ENCODE data around the gene TARS2.
A peak's percentile ranks its signal among the peaks of the same experiment; 100 is the strongest.

TARS2 gene, protein sequence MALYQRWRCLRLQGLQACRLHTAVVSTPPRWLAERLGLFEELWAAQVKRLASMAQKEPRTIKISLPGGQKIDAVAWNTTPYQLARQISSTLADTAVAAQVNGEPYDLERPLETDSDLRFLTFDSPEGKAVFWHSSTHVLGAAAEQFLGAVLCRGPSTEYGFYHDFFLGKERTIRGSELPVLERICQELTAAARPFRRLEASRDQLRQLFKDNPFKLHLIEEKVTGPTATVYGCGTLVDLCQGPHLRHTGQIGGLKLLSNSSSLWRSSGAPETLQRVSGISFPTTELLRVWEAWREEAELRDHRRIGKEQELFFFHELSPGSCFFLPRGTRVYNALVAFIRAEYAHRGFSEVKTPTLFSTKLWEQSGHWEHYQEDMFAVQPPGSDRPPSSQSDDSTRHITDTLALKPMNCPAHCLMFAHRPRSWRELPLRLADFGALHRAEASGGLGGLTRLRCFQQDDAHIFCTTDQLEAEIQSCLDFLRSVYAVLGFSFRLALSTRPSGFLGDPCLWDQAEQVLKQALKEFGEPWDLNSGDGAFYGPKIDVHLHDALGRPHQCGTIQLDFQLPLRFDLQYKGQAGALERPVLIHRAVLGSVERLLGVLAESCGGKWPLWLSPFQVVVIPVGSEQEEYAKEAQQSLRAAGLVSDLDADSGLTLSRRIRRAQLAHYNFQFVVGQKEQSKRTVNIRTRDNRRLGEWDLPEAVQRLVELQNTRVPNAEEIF

GRCh38 chr1:150486966-150487762 is at the start of gene TARS2:
Gene TARS2 (plus strand): TSS chr1:150487419. CDS start chr1:150487451, 32 bp downstream.
- Mint-ChIP-seq H3K9me3 (no peaks in the 10 kb centered on the region), H3K4me3 (peak within 1 kb of the TSS; percentile 98), H3K36me3 (ENCODE audit: low read depth) (peaks cover 14% of the 10 kb centered on the region), H3K4me1 (peaks cover 26% of the 10 kb centered on the region), H3K27me3 (ENCODE audit: low read depth, poor library complexity) (peaks cover 4% of the 10 kb centered on the region), H3K27ac (peak within 1 kb of the TSS; percentile 82)
- DNase-seq: peak; percentile 96
- TF ChIP-seq, protein P1, sequence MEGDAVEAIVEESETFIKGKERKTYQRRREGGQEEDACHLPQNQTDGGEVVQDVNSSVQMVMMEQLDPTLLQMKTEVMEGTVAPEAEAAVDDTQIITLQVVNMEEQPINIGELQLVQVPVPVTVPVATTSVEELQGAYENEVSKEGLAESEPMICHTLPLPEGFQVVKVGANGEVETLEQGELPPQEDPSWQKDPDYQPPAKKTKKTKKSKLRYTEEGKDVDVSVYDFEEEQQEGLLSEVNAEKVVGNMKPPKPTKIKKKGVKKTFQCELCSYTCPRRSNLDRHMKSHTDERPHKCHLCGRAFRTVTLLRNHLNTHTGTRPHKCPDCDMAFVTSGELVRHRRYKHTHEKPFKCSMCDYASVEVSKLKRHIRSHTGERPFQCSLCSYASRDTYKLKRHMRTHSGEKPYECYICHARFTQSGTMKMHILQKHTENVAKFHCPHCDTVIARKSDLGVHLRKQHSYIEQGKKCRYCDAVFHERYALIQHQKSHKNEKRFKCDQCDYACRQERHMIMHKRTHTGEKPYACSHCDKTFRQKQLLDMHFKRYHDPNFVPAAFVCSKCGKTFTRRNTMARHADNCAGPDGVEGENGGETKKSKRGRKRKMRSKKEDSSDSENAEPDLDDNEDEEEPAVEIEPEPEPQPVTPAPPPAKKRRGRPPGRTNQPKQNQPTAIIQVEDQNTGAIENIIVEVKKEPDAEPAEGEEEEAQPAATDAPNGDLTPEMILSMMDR (IDR thresholded peaks at IDR 0.05): no peak

GRCh38 chr1:150441121-150441520 is 46.1 kb upstream of the TARS2 start:
- Mint-ChIP-seq H3K27ac (no peak overlapping the region), H3K4me1 (peaks cover 3% of the 10 kb centered on the region), H3K4me3 (no peak overlapping the region), H3K36me3 (ENCODE audit: low read depth) (peaks cover 73% of the 10 kb centered on the region), H3K27me3 (ENCODE audit: low read depth, poor library complexity) (no peaks in the 10 kb centered on the region), H3K9me3 (peaks cover 1% of the 10 kb centered on the region)
- no peak for DNase-seq
- TF ChIP-seq, protein P1 (IDR thresholded peaks at IDR 0.05): no peak

- DNase-seq: no peak
- TF ChIP-seq, protein P1 (IDR thresholded peaks at IDR 0.05): no peak
- Mint-ChIP-seq H3K27ac (no peak overlapping the region), H3K4me1 (peaks cover 3% of the 10 kb centered on the region), H3K36me3 (ENCODE audit: low read depth) (peaks cover 80% of the 10 kb centered on the region), H3K27me3 (ENCODE audit: low read depth, poor library complexity) (no peaks in the 10 kb centered on the region), H3K4me3 (no peak overlapping the region), H3K9me3 (no peaks in the 10 kb centered on the region)
Measured at GRCh38 chr1:150444232-150444631, 43.0 kb upstream of the TARS2 start.

- H3K27me3 Mint-ChIP-seq (ENCODE audit: low read depth, poor library complexity): no peaks in the 10 kb centered on the region
- TF ChIP-seq, protein P1 (IDR thresholded peaks at IDR 0.05): no peak
- no peak for DNase-seq
- H3K36me3 Mint-ChIP-seq (ENCODE audit: low read depth): peaks cover 46% of the 10 kb centered on the region
- no peaks in the 10 kb centered on the region for H3K4me1 Mint-ChIP-seq
- H3K9me3 Mint-ChIP-seq: no peaks in the 10 kb centered on the region
- H3K27ac Mint-ChIP-seq: no peak overlapping the region
- H3K4me3 Mint-ChIP-seq: no peak overlapping the region
Measured at GRCh38 chr1:150456146-150456647, 31.0 kb upstream of the TARS2 start.

DNA sequence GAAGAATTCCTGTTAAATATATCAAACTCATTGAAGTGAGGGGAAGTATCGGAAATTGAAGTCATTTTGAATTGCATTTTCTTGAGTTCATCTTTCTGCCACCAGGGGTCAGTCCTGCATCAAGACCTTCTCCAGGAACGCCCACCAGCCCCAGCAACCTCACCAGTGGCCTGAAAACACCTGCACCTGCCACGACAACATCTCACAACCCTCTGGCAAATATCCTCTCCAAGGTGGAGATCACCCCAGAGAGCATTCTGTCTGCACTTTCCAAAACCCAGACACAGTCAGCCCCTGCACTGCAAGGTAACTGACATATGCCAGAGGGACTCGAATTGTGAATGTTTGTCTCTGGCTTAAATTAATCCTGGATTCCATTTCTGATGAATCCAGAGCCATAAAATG is 22.8 kb upstream of the TARS2 start:
- no peak overlapping the region for H3K4me3 Mint-ChIP-seq
- peaks cover 44% of the 10 kb centered on the region for H3K36me3 Mint-ChIP-seq (ENCODE audit: low read depth)
- no peaks in the 10 kb centered on the region for H3K4me1 Mint-ChIP-seq
- no peak overlapping the region for H3K27ac Mint-ChIP-seq
- TF ChIP-seq, protein P1 (IDR thresholded peaks at IDR 0.05): peak; percentile 73
- H3K27me3 Mint-ChIP-seq (ENCODE audit: low read depth, poor library complexity): no peaks in the 10 kb centered on the region
- no peaks in the 10 kb centered on the region for H3K9me3 Mint-ChIP-seq
- peak; percentile 65 for DNase-seq
